Measurements from ENCODE around the gene COG2. TPM values are rescaled to one million over a fixed set of nuclear protein-coding genes. Genes with fewer than 3 reads are reported as not detected.
"Not testable (repeated sequence)": the region's sequence is repeated elsewhere in the genome, so short reads cannot be mapped to it uniquely, and the experiment has no call there.

Gene COG2
- total RNA-seq, 2 experiments from 2014 or later, result 27.1 to 27.3 TPM

- ChIA-PET CTCF (no interaction called here), POLR2A (no interaction called here)
- no peak overlapping the region for H3K4me3 Mint-ChIP-seq
- H3K4me1 Mint-ChIP-seq, result no peaks in the 10 kb centered on the region
- peaks cover 21% of the 10 kb centered on the region for H3K27me3 Mint-ChIP-seq
- H3K9me3 Mint-ChIP-seq, result no peaks in the 10 kb centered on the region
- no peaks in the 10 kb centered on the region for H3K36me3 Mint-ChIP-seq (ENCODE audit: low read depth)
- DNase-seq, result no peak
- no peak overlapping the region for H3K27ac Mint-ChIP-seq
These were observed 8.8 kb upstream of the COG2 start for GRCh38 chr1:230633469-230633868.

DNA sequence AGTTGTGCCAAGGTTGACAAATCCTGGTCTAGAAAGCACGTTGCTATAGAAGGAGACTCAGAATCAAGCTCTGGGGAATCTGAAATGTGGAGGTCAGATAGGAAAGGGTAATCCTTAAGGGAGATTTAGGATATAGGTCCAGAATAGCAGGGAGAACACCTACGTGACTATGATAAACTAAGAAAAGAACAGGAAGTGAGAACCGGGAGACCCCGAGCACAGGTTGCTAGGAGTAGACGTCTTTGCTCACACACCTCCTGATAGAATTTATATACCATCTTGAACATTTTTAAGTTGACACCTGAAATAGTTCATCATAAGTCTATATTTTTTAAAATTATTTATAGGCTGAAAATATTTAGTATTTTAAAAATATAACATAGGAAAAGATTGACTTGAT is 7.9 kb upstream of the COG2 start:
- Mint-ChIP-seq H3K4me1 (no peaks in the 10 kb centered on the region), H3K4me3 (no peak overlapping the region), H3K9me3 (no peaks in the 10 kb centered on the region), H3K27me3 (peaks cover 22% of the 10 kb centered on the region), H3K36me3 (ENCODE audit: low read depth) (no peaks in the 10 kb centered on the region), H3K27ac (no peak overlapping the region)
- ChIA-PET CTCF (no interaction called here), POLR2A (no interaction called here)
- no peak for DNase-seq

DNA sequence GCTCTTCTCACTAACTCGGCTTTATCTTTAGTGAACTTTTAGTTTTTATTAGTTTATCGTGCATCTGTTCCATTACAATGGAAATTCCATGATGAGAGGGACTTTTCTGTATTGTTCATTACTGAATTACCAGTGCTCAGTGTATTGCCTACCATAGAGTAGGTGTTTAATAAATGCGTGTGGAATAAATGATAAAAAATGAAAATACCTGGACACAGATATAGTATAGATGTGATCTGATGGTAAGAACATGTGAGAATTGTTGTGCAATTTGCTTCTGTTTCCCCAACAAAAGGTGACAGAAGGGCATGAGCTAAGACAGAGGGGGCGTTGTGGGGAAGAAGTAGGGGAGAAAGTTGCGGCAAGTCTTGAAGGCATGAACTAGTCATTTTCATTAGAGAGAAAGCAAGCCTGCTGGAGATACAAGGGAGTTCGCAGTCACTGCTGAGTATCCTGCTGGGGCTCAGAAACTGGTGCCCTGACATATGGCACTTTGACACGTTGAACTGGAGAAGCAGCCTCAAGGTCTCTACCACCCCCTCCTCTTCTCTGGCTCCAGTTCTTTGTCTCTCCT is 5.6 kb upstream of the COG2 start:
- Mint-ChIP-seq H3K4me1 (peaks cover 6% of the 10 kb centered on the region), H3K27me3 (peaks cover 22% of the 10 kb centered on the region), H3K4me3 (no peak overlapping the region), H3K27ac (no peak overlapping the region), H3K36me3 (ENCODE audit: low read depth) (no peaks in the 10 kb centered on the region), H3K9me3 (no peaks in the 10 kb centered on the region)
- DNase-seq, result no peak
- POLR2A ChIA-PET, result no interaction called here
- CTCF ChIA-PET, result no interaction called here

DNA sequence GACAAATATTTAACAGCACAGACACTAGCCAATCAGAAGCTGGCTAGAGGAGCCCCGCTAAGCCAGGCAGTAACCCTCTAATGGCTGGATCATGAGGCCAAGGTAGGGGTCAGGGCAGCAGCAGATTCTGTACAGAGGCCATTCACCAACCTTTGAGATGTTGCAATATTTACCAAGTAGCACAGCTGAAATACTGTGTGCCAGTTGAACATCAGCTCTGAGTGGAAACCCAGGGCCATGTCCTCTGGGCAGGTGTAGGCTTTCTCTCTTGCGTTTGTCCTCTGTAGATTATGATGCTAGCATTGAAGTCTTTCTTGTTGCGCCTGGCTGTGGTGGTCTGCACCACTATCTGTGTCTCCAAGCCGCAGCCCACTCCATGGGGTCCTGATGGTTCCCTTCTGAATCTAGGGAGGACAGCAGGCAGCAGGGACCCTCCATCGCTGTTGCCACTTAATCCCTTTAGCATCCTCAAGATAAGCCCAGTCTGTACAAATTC is 2.5 kb upstream of the COG2 start:
- Mint-ChIP-seq H3K4me1 (peaks cover 23% of the 10 kb centered on the region), H3K36me3 (ENCODE audit: low read depth) (no peaks in the 10 kb centered on the region), H3K9me3 (no peaks in the 10 kb centered on the region), H3K4me3 (no peak overlapping the region), H3K27me3 (peaks cover 22% of the 10 kb centered on the region), H3K27ac (no peak overlapping the region)
- ChIA-PET CTCF (no interaction called here), POLR2A (no interaction called here)
- DNase-seq, result no peak

DNA sequence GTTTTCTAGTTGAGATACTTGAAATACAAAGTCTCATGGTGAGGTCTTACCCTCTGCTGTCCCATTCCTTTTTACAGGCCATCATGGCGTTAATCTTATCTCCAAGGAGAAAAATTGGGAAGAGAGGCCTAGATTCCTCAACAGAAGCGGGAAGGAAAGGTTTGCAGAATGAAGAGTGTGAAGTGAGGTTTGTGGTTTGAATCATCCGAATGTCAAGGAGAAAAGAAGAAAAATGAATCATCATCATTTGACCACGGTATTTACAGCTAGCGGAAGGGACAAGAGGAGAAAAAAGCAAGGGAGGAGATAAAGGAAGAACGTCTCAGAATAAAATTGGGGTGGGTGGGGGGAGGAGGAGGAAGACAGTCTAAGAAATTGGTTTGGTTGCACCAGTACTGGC is 935 bp upstream of the COG2 start:
- DNase-seq, result no peak
- POLR2A ChIA-PET, result no interaction called here
- Mint-ChIP-seq H3K27me3 (peaks cover 18% of the 10 kb centered on the region), H3K4me1 (peaks cover 31% of the 10 kb centered on the region), H3K9me3 (no peaks in the 10 kb centered on the region), H3K36me3 (ENCODE audit: low read depth) (peaks cover under 1% of the 10 kb centered on the region), H3K4me3 (peak overlapping the region; percentile 35), H3K27ac (no peak overlapping the region)
- CTCF ChIA-PET, result interaction anchor here (0.9 to 1.0 kb wide), 3 partner anchors 10 to 92 kb away, joined by 3 to 4 read pairs (median 3); no protein-coding TSS in a partner anchor

- ChIA-PET POLR2A (no interaction called here), CTCF (interaction anchor here (0.6 to 1.7 kb wide), 7 partner anchors 9 to 694 kb away, joined by 3 to 6 read pairs (median 3); no protein-coding TSS in a partner anchor)
- Mint-ChIP-seq H3K27me3 (peaks cover 14% of the 10 kb centered on the region), H3K4me3 (peak overlapping the region; percentile 96), H3K4me1 (peaks cover 34% of the 10 kb centered on the region), H3K27ac (peak overlapping the region; percentile 73), H3K9me3 (no peaks in the 10 kb centered on the region), H3K36me3 (ENCODE audit: low read depth) (peaks cover 2% of the 10 kb centered on the region)
- no peak for DNase-seq
These were observed 400 bp upstream of the COG2 start for GRCh38 chr1:230641900-230642262.

GRCh38 chr1:230643908-230644307 is 1.6 kb downstream of the COG2 start:
- POLR2A ChIA-PET, result no interaction called here
- Mint-ChIP-seq H3K27me3 (no peaks in the 10 kb centered on the region), H3K4me3 (peak overlapping the region; percentile 96), H3K27ac (no peak overlapping the region), H3K4me1 (peaks cover 44% of the 10 kb centered on the region), H3K36me3 (ENCODE audit: low read depth) (peaks cover 2% of the 10 kb centered on the region), H3K9me3 (no peaks in the 10 kb centered on the region)
- CTCF ChIA-PET, result interaction anchor here (0.8 to 1.2 kb wide), 3 partner anchors 15 to 94 kb away, joined by 3 to 5 read pairs (median 3); no protein-coding TSS in a partner anchor
- peak; percentile 12 for DNase-seq

DNA sequence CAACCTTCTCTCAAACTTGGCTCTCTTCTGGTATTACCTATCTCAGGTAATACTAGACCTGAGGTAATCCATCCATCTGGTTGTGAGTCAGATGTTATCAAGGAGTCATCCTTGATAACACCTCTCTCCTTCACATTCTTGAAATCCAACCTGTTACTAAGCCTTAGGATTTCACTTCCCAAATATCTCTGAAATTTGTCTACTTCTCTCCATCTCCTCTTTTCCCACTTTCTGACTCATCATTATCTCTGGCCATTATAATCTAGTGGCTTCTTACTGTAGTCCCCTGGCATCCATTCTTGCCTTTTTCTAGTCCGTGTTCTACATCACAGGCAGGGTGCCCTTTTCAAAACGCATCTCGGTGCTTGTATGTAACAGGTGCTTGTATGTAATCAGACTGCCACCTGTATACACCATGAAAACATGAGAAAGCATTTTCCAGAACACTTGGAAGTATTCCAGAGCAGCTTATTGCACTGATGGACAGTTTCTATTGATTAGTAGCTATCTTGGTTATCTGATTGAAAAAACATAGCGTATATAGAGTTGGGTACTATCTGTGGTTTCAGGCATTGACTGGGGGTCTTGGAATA is 4.5 kb downstream of the COG2 start:
- Mint-ChIP-seq H3K4me3 (no peak overlapping the region), H3K9me3 (peaks cover 3% of the 10 kb centered on the region), H3K36me3 (ENCODE audit: low read depth) (peaks cover 10% of the 10 kb centered on the region), H3K4me1 (peaks cover 37% of the 10 kb centered on the region), H3K27me3 (no peaks in the 10 kb centered on the region), H3K27ac (no peak overlapping the region)
- no peak for DNase-seq
- ChIA-PET CTCF (no interaction called here), POLR2A (no interaction called here)

GRCh38 chr1:230647321-230647720 is 5.0 kb downstream of the COG2 start:
- H3K4me1 Mint-ChIP-seq, result peaks cover 35% of the 10 kb centered on the region

DNA sequence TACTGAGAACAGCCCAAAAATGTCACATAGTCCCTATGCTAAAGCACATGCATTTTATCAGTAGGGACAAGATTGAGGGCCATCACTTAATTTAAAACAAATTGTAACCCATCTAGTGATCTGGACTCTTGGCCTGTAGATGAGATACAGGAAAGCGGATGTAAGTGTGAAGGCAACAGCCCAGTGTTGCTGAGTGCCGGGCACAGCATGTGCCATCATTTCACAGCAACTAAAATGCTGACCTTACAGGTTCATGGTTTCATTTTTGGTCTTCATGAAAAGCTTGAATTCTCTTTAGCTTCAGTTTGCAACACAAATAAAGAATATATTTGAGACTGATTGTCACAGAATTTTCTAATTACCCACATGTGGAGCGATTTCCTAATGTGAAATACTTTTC is 5.8 kb downstream of the COG2 start:
- Mint-ChIP-seq H3K4me3 (no peak overlapping the region), H3K4me1 (peaks cover 35% of the 10 kb centered on the region), H3K27me3 (no peaks in the 10 kb centered on the region), H3K9me3 (peaks cover 3% of the 10 kb centered on the region), H3K36me3 (ENCODE audit: low read depth) (peaks cover 15% of the 10 kb centered on the region), H3K27ac (no peak overlapping the region)
- no peak for DNase-seq
- POLR2A ChIA-PET, result no interaction called here
- CTCF ChIA-PET, result no interaction called here

More at GRCh38 chr1:230647321-230647720, 5.0 kb downstream of the COG2 start:
- no peak overlapping the region for H3K4me3 Mint-ChIP-seq
- peaks cover 3% of the 10 kb centered on the region for H3K9me3 Mint-ChIP-seq
- ChIA-PET POLR2A (no interaction called here), CTCF (no interaction called here)
- peaks cover 12% of the 10 kb centered on the region for H3K36me3 Mint-ChIP-seq (ENCODE audit: low read depth)
- H3K27me3 Mint-ChIP-seq, result no peaks in the 10 kb centered on the region
- no peak overlapping the region for H3K27ac Mint-ChIP-seq
- no peak for DNase-seq

GRCh38 chr1:230650300-230650699 is 8.0 kb downstream of the COG2 start:
- POLR2A ChIA-PET, result no interaction called here
- H3K27ac Mint-ChIP-seq, result no peak overlapping the region
- no peak for DNase-seq
- H3K36me3 Mint-ChIP-seq (ENCODE audit: low read depth), result peaks cover 17% of the 10 kb centered on the region
- CTCF ChIA-PET, result interaction anchor here (1.4 kb wide), 1 partner anchor 8 kb away, joined by 5 read pairs; the partner anchor contains the start of gene COG2
- H3K4me3 Mint-ChIP-seq, result no peak overlapping the region
- H3K9me3 Mint-ChIP-seq, result peaks cover 3% of the 10 kb centered on the region
- no peaks in the 10 kb centered on the region for H3K27me3 Mint-ChIP-seq
- peaks cover 18% of the 10 kb centered on the region for H3K4me1 Mint-ChIP-seq

DNA sequence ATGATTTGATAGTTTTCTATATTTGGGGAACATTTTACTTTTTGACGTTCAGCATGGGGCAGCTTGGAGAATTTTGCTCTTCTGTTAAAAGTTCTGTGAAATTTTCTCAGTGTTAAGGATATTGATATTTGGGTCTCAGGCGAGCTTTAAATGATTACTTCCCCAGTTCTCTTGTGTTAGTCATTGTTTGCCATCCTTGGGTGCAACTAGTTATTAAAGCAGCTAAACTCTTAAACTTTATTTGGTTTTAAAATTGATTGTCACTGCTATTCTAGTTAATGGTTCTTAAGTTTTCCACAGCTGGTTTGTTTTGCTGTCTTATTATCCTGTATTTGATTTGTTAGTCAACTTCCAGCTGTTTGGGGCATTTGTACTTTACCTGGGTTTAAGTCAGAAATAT is 9.0 kb downstream of the COG2 start:
- Mint-ChIP-seq H3K36me3 (ENCODE audit: low read depth) (peaks cover 17% of the 10 kb centered on the region), H3K27me3 (no peaks in the 10 kb centered on the region), H3K27ac (no peak overlapping the region), H3K4me1 (peaks cover 14% of the 10 kb centered on the region), H3K9me3 (peaks cover 3% of the 10 kb centered on the region), H3K4me3 (no peak overlapping the region)
- no peak for DNase-seq
- ChIA-PET CTCF (interaction anchor here (0.9 to 1.4 kb wide), 2 partner anchors 9 to 10 kb away, joined by 3 to 5 read pairs; partner anchors contain the start of gene COG2), POLR2A (no interaction called here)

DNA sequence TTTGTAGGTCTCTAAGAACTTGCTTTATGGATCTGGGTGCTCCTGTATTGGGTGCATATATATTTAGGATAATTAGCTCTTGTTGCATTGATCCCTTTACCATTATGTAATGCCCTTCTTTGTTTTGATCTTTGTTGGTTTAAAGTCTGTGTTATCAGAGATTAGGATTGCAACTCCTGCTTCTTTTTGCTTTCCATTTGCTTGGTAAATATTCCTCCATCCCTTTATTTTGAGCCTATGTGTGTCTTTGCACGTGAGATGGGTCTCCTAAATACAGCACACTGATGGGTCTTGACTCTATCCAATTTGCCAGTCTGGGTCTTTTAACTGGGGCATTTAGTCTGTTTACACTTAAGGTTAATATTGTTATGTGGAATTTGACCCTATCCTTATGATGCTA is 14.4 kb downstream of the COG2 start:
- H3K27ac Mint-ChIP-seq, result not testable (repeated sequence)

More for the DNA sequence above, 14.4 kb downstream of the COG2 start:
- H3K4me1 Mint-ChIP-seq, H3K9me3 Mint-ChIP-seq, POLR2A ChIA-PET, H3K4me3 Mint-ChIP-seq, H3K27me3 Mint-ChIP-seq, DNase-seq: not testable (repeated sequence)
- CTCF ChIA-PET, result interaction anchor here (0.6 kb wide), 1 partner anchor 180 kb away, joined by 4 read pairs; no protein-coding TSS in a partner anchor
- H3K36me3 Mint-ChIP-seq (ENCODE audit: low read depth), result peaks cover 20% of the 10 kb centered on the region
